Measurements from ENCODE around the gene PPP1R14C.

DNA sequence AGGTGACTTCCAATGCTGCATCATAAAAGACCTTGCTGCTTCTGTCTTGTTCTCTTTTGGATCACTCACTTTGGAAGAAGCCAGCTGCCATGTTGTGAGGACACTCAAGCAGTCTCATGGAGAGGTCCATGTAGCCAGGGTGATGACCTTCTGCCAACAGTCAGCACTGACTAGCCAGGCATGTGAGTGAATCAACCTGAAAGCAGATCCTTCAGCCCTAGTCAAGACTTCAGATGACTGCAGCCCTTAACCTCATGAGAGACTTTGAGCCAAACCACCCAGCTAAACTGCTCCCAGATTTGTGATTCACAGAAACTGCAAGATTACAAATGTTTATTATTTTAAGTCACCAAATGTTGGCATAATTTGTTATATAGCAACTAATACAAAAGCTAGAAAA, 140.0 kb downstream of the PPP1R14C start:
- TF ChIP-seq, protein P1, sequence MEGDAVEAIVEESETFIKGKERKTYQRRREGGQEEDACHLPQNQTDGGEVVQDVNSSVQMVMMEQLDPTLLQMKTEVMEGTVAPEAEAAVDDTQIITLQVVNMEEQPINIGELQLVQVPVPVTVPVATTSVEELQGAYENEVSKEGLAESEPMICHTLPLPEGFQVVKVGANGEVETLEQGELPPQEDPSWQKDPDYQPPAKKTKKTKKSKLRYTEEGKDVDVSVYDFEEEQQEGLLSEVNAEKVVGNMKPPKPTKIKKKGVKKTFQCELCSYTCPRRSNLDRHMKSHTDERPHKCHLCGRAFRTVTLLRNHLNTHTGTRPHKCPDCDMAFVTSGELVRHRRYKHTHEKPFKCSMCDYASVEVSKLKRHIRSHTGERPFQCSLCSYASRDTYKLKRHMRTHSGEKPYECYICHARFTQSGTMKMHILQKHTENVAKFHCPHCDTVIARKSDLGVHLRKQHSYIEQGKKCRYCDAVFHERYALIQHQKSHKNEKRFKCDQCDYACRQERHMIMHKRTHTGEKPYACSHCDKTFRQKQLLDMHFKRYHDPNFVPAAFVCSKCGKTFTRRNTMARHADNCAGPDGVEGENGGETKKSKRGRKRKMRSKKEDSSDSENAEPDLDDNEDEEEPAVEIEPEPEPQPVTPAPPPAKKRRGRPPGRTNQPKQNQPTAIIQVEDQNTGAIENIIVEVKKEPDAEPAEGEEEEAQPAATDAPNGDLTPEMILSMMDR (conservative IDR thresholded peaks at IDR 0.05; ENCODE audit: low read depth, low read length): no peak
- no peak for TF ChIP-seq EZH2 (IDR thresholded peaks at IDR 0.05; ENCODE audit: borderline replicate concordance, low read depth, low read length, poor library complexity, severe bottlenecking)

Measured in A673 (cell line).